BLaER1 (cell line): ENCODE results near the gene PAPOLA.
A peak's percentile ranks its signal among the peaks of the same experiment; 100 is the strongest.

Experiments used
- H3K27ac ChIP-seq: shearing (Covaris generic); formaldehyde crosslinking; 2 replicates; pipeline ENCODE4 v1.8.1; 2022
- H3K27me3 ChIP-seq: shearing (Covaris generic); formaldehyde crosslinking; 2 replicates; pipeline ENCODE4 v1.8.1; 2022
- H3K36me3 ChIP-seq: shearing (Covaris generic); formaldehyde crosslinking; 2 replicates; pipeline ENCODE4 v1.8.1; 2022
- H3K4me1 ChIP-seq: shearing (Covaris generic); formaldehyde crosslinking; 2 replicates; pipeline ENCODE4 v1.8.1; 2022
- H3K4me2 ChIP-seq: shearing (Covaris generic); formaldehyde crosslinking; 2 replicates; pipeline ENCODE4 v1.8.1; 2022
- H3K4me3 ChIP-seq: shearing (Covaris generic); formaldehyde crosslinking; 2 replicates; pipeline ENCODE4 v1.8.1; 2022
- H3K9ac ChIP-seq: shearing (Covaris generic); formaldehyde crosslinking; 2 replicates; pipeline ENCODE4 v1.8.1; 2022
- H3K9me3 ChIP-seq: shearing (Covaris generic); formaldehyde crosslinking; 2 replicates; pipeline ENCODE4 v1.8.1; 2022
- H4K20me1 ChIP-seq: shearing (Covaris generic); formaldehyde crosslinking; 2 replicates; pipeline ENCODE4 v1.8.1; 2022
- Cebpa-rat ChIP-seq: shearing (Covaris generic); IDR thresholded peaks from 2 replicates; pipeline ENCODE4 v1.8.1; 2022

The PAPOLA gene

GRCh38 chr14:96574633-96575632 is 72.8 kb downstream of the PAPOLA start:
- Histone ChIP-seq H3K9ac (no peak overlapping the region), H3K4me3 (no peak overlapping the region), H3K36me3 (peaks cover 31% of the 10 kb centered on the region), H3K4me2 (no peak overlapping the region), H3K4me1 (peaks cover 30% of the 10 kb centered on the region), H3K27me3 (no peaks in the 10 kb centered on the region), H3K9me3 (no peaks in the 10 kb centered on the region), H4K20me1 (no peaks in the 10 kb centered on the region), H3K27ac (no peak overlapping the region)
- TF ChIP-seq Cebpa-rat = no peak

GRCh38 chr14:96576359-96576758 is 74.2 kb downstream of the PAPOLA start:
- peak overlapping the region; percentile 50 for H3K27ac ChIP-seq
- H3K4me1 ChIP-seq = peaks cover 30% of the 10 kb centered on the region
- H3K9ac ChIP-seq = peak overlapping the region; percentile 9; the same call in 1 of the 2 replicates
- no peaks in the 10 kb centered on the region for H3K27me3 ChIP-seq
- no peak for TF ChIP-seq Cebpa-rat
- peak overlapping the region; percentile 53 for H3K4me2 ChIP-seq
- no peaks in the 10 kb centered on the region for H4K20me1 ChIP-seq
- no peaks in the 10 kb centered on the region for H3K9me3 ChIP-seq
- no peak overlapping the region for H3K4me3 ChIP-seq
- H3K36me3 ChIP-seq = peaks cover 24% of the 10 kb centered on the region

- H3K4me1 ChIP-seq = peaks cover 33% of the 10 kb centered on the region
- H3K4me3 ChIP-seq = no peak overlapping the region
- H3K27me3 ChIP-seq = no peaks in the 10 kb centered on the region
- TF ChIP-seq Cebpa-rat = no peak
- H3K36me3 ChIP-seq = peaks cover 19% of the 10 kb centered on the region
- H3K9ac ChIP-seq = peak overlapping the region; percentile 9; the same call in 1 of the 2 replicates
- peak overlapping the region; percentile 53 for H3K4me2 ChIP-seq
- H3K27ac ChIP-seq = peak overlapping the region; percentile 50
- no peaks in the 10 kb centered on the region for H3K9me3 ChIP-seq
- H4K20me1 ChIP-seq = no peaks in the 10 kb centered on the region
Observed at GRCh38 chr14:96576937-96577336, 74.8 kb downstream of the PAPOLA start.

GRCh38 chr14:96578619-96579018 is 76.4 kb downstream of the PAPOLA start:
- Histone ChIP-seq H3K36me3 (peaks cover 2% of the 10 kb centered on the region; the same call in 1 of the 2 replicates), H3K27me3 (no peaks in the 10 kb centered on the region), H3K9ac (no peak overlapping the region), H3K9me3 (no peaks in the 10 kb centered on the region), H3K4me2 (no peak overlapping the region), H3K27ac (no peak overlapping the region), H3K4me3 (no peak overlapping the region), H4K20me1 (no peaks in the 10 kb centered on the region), H3K4me1 (peaks cover 50% of the 10 kb centered on the region)
- no peak for TF ChIP-seq Cebpa-rat

- no peak for TF ChIP-seq Cebpa-rat
- Histone ChIP-seq H3K27ac (no peak overlapping the region), H3K9ac (no peak overlapping the region), H3K9me3 (no peaks in the 10 kb centered on the region), H3K4me1 (peaks cover 54% of the 10 kb centered on the region), H3K4me3 (no peak overlapping the region), H4K20me1 (no peaks in the 10 kb centered on the region), H3K27me3 (no peaks in the 10 kb centered on the region), H3K4me2 (no peak overlapping the region), H3K36me3 (no peaks in the 10 kb centered on the region)
Observed at GRCh38 chr14:96579358-96579757, 77.2 kb downstream of the PAPOLA start.

GRCh38 chr14:96579855-96580254 is 77.7 kb downstream of the PAPOLA start:
- TF ChIP-seq Cebpa-rat = no peak
- no peak overlapping the region for H3K4me2 ChIP-seq
- no peaks in the 10 kb centered on the region for H3K27me3 ChIP-seq
- H3K36me3 ChIP-seq = no peaks in the 10 kb centered on the region
- no peak overlapping the region for H3K9ac ChIP-seq
- H3K9me3 ChIP-seq = no peaks in the 10 kb centered on the region
- no peaks in the 10 kb centered on the region for H4K20me1 ChIP-seq
- no peak overlapping the region for H3K4me3 ChIP-seq
- no peak overlapping the region for H3K27ac ChIP-seq
- H3K4me1 ChIP-seq = peaks cover 54% of the 10 kb centered on the region

- Histone ChIP-seq H3K4me3 (no peak overlapping the region), H3K27ac (no peak overlapping the region), H3K36me3 (no peaks in the 10 kb centered on the region), H3K4me2 (no peak overlapping the region), H4K20me1 (no peaks in the 10 kb centered on the region), H3K9me3 (no peaks in the 10 kb centered on the region), H3K4me1 (peaks cover 51% of the 10 kb centered on the region), H3K9ac (no peak overlapping the region), H3K27me3 (no peaks in the 10 kb centered on the region)
- TF ChIP-seq Cebpa-rat = no peak
Observed at GRCh38 chr14:96580566-96580965, 78.4 kb downstream of the PAPOLA start.

- Histone ChIP-seq H3K9ac (no peak overlapping the region), H3K4me3 (no peak overlapping the region), H3K4me1 (peaks cover 49% of the 10 kb centered on the region), H3K9me3 (no peaks in the 10 kb centered on the region), H3K27me3 (no peaks in the 10 kb centered on the region), H3K4me2 (no peak overlapping the region), H3K36me3 (no peaks in the 10 kb centered on the region), H3K27ac (no peak overlapping the region), H4K20me1 (no peaks in the 10 kb centered on the region)
- no peak for TF ChIP-seq Cebpa-rat
Observed at GRCh38 chr14:96581026-96581425, 78.8 kb downstream of the PAPOLA start.

GRCh38 chr14:96581902-96582301 is 79.7 kb downstream of the PAPOLA start:
- no peaks in the 10 kb centered on the region for H3K36me3 ChIP-seq
- no peak overlapping the region for H3K9ac ChIP-seq
- TF ChIP-seq Cebpa-rat = no peak
- H4K20me1 ChIP-seq = no peaks in the 10 kb centered on the region
- no peak overlapping the region for H3K4me3 ChIP-seq
- peak overlapping the region; percentile 72 for H3K4me2 ChIP-seq
- H3K27me3 ChIP-seq = no peaks in the 10 kb centered on the region
- H3K9me3 ChIP-seq = no peaks in the 10 kb centered on the region
- H3K27ac ChIP-seq = no peak overlapping the region
- H3K4me1 ChIP-seq = peaks cover 42% of the 10 kb centered on the region

GRCh38 chr14:96582411-96582961 is 80.3 kb downstream of the PAPOLA start:
- Histone ChIP-seq H3K9me3 (no peaks in the 10 kb centered on the region), H3K4me2 (peak overlapping the region; percentile 72), H3K36me3 (no peaks in the 10 kb centered on the region), H3K4me3 (no peak overlapping the region), H3K27ac (peak overlapping the region; percentile 47), H3K9ac (no peak overlapping the region), H4K20me1 (no peaks in the 10 kb centered on the region), H3K27me3 (no peaks in the 10 kb centered on the region), H3K4me1 (peaks cover 41% of the 10 kb centered on the region)
- TF ChIP-seq Cebpa-rat = no peak
